Measurements from ENCODE around the gene FAM131A. TPM values are rescaled to one million over a fixed set of nuclear protein-coding genes. Genes with fewer than 3 reads are reported as not detected.

Gene FAM131A
- total and polyA plus RNA-seq, 2 donors (not counting 3 experiments of a cell fraction or from before 2014, with no cell fraction given), result 19.9 to 29.9 TPM

- Histone ChIP-seq H2AFZ (ENCODE audit: low read depth, low read length) (no peak overlapping the region), H3K9me3 (replicated peaks; ENCODE audit: control insufficient read depth, insufficient read depth, low read length) (no peaks in the 10 kb centered on the region), H3K4me2 (ENCODE audit: insufficient read depth, low read length) (no peak overlapping the region), H3K79me2 (ENCODE audit: control insufficient read depth, insufficient read depth, low read length) (peaks cover 17% of the 10 kb centered on the region), H4K20me1 (replicated peaks; ENCODE audit: control insufficient read depth, extremely low read depth, insufficient read depth, low read length) (no peaks in the 10 kb centered on the region), H3K4me1 (ENCODE audit: control insufficient read depth, extremely low read depth, insufficient read depth, low read length) (peaks cover 12% of the 10 kb centered on the region), H3K9me1 (replicated peaks; ENCODE audit: control insufficient read depth, extremely low read depth, insufficient read depth, low read length) (no peaks in the 10 kb centered on the region), H3K36me3 (ENCODE audit: control insufficient read depth in 2 of 2, extremely low read depth in 1 of 2, insufficient read depth in 2 of 2, low read length in 2 of 2) (no peaks in the 10 kb centered on the region), H3K27me3 (ENCODE audit: control insufficient read depth in 2 of 2, insufficient read depth in 2 of 2, low read length in 2 of 2) (peaks cover 0 to 3% of the 10 kb centered on the region in 2 experiments), H3K27ac (ENCODE audit: insufficient read depth, low read depth, low read length) (no peak overlapping the region), H3K4me3 (replicated peaks in 1 of 3; ENCODE audit: insufficient read depth in 1 of 3, low read depth in 1 of 3, low read length in 3 of 3) (no peak overlapping the region), H3K9ac (replicated peaks; ENCODE audit: extremely low read depth, insufficient read depth, low read length) (no peak overlapping the region)
- ChIA-PET POLR2A (interaction anchor here (0.7 kb wide), 1 partner anchor 120 kb away, joined by 4 read pairs; no protein-coding TSS in a partner anchor), CTCF (interaction anchor here (1.0 to 2.1 kb wide), 4 partner anchors 10 to 398 kb away, joined by 3 to 6 read pairs (median 4); partner anchors contain the start of gene EEF1AKMT4)
- TF ChIP-seq POLR2A (IDR thresholded peaks at IDR 0.05; ENCODE audit: low read depth, low read length) (no peak), EZH2 (IDR thresholded peaks at IDR 0.05; ENCODE audit: borderline replicate concordance, low read depth, low read length, severe bottlenecking) (no peak), FOS (IDR thresholded peaks at IDR 0.05; ENCODE audit: borderline replicate concordance, insufficient read depth, low read length) (no peak), JUN (IDR thresholded peaks at IDR 0.05; ENCODE audit: borderline replicate concordance, insufficient read depth, insufficient read length, low read depth) (no peak), CTCF (IDR thresholded peaks at IDR 0.05; ENCODE audit: extremely low read depth in 1 of 2, insufficient read depth in 1 of 2, low read depth in 1 of 2, low read length in 2 of 2) (no peak), MYC (IDR thresholded peaks at IDR 0.05; ENCODE audit: low read depth, low read length) (no peak), MAX (IDR thresholded peaks at IDR 0.05; ENCODE audit: insufficient read depth, insufficient read length) (no peak), GATA2 (IDR thresholded peaks at IDR 0.05; ENCODE audit: insufficient read depth, insufficient read length, low read depth, low read length) (no peak), POLR2AphosphoS5 (IDR thresholded peaks at IDR 0.05; ENCODE audit: insufficient read depth, low read depth, low read length) (no peak)
- FAIRE-seq, result no peak
- intact Hi-C loops (cut with micrococcal nuclease), result no loop called here
- dilution Hi-C loops (cut with MboI; ENCODE audit: extremely low pct_ligation_motif_present, low sequenced_read_pairs), result no loop called here
- no peak for DNase-seq (ENCODE audit: low read depth, low spot score)
- no TSS peak for BruUV-seq (replicated peaks)
Measured at GRCh38 chr3:184295771-184296170, 41.6 kb upstream of the FAM131A start.

Measured in endothelial cell of umbilical vein (primary cell).